HFF-Myc (cell line): ENCODE data around the gene SELENOM.

Source experiments
- DNase-seq: peaks from one replicate; pipeline ENCODE4 v3.0.0-alpha.2; 2011; ENCODE audit warnings: low read depth; ENCODE audit errors: extremely low read depth
- H3K4me3 ChIP-seq: replicated peaks from 2 replicates; pipeline ENCODE4 v1.5.1; 2011; ENCODE audit warnings: low read depth, mild to moderate bottlenecking, control low read depth, low read length
- TF ChIP-seq, protein P1 (sequence below): IDR thresholded peaks from 2 replicates; pipeline ENCODE4 v1.5.1; 2012; ENCODE audit warnings: mild to moderate bottlenecking, low read depth, low read length, control low read depth; ENCODE audit errors: missing control alignments

SELENOM gene

GRCh38 chr22:31148953-31149627 lies 41.7 kb upstream of the SELENOM start:
- TF ChIP-seq, protein P1, sequence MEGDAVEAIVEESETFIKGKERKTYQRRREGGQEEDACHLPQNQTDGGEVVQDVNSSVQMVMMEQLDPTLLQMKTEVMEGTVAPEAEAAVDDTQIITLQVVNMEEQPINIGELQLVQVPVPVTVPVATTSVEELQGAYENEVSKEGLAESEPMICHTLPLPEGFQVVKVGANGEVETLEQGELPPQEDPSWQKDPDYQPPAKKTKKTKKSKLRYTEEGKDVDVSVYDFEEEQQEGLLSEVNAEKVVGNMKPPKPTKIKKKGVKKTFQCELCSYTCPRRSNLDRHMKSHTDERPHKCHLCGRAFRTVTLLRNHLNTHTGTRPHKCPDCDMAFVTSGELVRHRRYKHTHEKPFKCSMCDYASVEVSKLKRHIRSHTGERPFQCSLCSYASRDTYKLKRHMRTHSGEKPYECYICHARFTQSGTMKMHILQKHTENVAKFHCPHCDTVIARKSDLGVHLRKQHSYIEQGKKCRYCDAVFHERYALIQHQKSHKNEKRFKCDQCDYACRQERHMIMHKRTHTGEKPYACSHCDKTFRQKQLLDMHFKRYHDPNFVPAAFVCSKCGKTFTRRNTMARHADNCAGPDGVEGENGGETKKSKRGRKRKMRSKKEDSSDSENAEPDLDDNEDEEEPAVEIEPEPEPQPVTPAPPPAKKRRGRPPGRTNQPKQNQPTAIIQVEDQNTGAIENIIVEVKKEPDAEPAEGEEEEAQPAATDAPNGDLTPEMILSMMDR, result peak; percentile 99
- DNase-seq, result no peak
- no peak overlapping the region for H3K4me3 ChIP-seq

GRCh38 chr22:31148488-31148887 lies 41.1 kb upstream of the SELENOM start:
- TF ChIP-seq, protein P1, result no peak
- no peak overlapping the region for H3K4me3 ChIP-seq
- DNase-seq, result no peak

DNA sequence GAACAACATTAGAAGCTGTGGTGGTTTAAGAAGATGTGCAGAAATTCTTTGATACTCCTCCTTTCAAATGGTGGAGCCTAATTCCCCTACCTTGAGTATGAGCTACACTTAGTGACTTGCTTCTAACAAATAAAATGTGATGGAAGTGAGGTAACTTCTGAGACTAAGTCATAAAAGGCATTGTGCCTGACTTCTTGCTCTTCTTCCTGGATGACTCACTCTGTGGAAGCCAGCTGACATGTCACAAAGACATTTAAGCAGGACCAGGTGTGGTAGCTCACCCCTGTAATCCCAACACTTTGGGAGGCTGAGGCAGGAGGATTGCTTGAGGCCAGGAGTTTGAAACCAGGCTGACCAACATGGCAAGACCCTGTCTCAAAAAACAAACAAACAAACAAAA lies 36.9 kb upstream of the SELENOM start:
- DNase-seq, result no peak
- TF ChIP-seq, protein P1, result no peak
- no peak overlapping the region for H3K4me3 ChIP-seq

GRCh38 chr22:31143537-31143936 lies 36.2 kb upstream of the SELENOM start:
- no peak for DNase-seq
- H3K4me3 ChIP-seq, result no peak overlapping the region
- TF ChIP-seq, protein P1, result no peak

GRCh38 chr22:31143038-31143437 lies 35.7 kb upstream of the SELENOM start:
- no peak overlapping the region for H3K4me3 ChIP-seq
- TF ChIP-seq, protein P1, result no peak
- DNase-seq, result no peak

GRCh38 chr22:31142285-31142684 lies 34.9 kb upstream of the SELENOM start:
- TF ChIP-seq, protein P1, result no peak
- no peak overlapping the region for H3K4me3 ChIP-seq
- no peak for DNase-seq

DNA sequence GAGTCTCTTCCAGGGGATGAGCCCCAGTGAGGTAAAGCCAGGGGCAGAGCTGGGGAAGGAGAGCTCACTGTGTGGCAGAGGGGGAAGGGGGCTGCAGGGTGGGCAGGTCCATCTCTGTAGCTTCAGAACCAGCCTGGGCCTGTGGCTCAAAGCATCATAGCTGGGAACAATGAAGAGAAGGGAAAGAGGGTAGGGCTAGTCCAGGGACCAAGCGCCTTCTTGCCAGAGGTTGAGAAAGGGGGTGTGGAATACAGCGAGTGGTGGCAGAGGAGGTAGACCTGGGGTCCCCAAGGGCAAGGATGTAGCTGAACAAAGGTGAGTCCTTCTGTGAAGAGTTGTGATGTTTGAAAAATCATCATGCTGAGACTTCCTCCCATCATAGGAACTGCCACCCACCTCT lies 34.2 kb upstream of the SELENOM start:
- H3K4me3 ChIP-seq, result no peak overlapping the region
- TF ChIP-seq, protein P1, result no peak
- no peak for DNase-seq
